NCI-H2029 (cell line): ENCODE results near the gene RCCD1.
"Not testable (repeated sequence)": the region's sequence is repeated elsewhere in the genome, so short reads cannot be mapped to it uniquely, and the experiment has no call there.

ENCODE experiments used
- DNase-seq: peaks from one replicate; lab custom pipeline; 2025; lab: John Stamatoyannopoulos, UW

Gene RCCD1

GRCh38 chr15:90918034-90918788 is 36.5 kb upstream of the RCCD1 start:
- no peak for DNase-seq

- no peak for DNase-seq
These were observed 35.8 kb upstream of the RCCD1 start for GRCh38 chr15:90918835-90919234.

GRCh38 chr15:90921887-90922286 is 32.8 kb upstream of the RCCD1 start:
- DNase-seq: no peak

GRCh38 chr15:90922712-90923322 is 31.9 kb upstream of the RCCD1 start:
- not testable (repeated sequence) for DNase-seq

GRCh38 chr15:90924375-90924774 is 30.3 kb upstream of the RCCD1 start:
- no peak for DNase-seq

GRCh38 chr15:90926766-90927165 is 27.9 kb upstream of the RCCD1 start:
- not testable (repeated sequence) for DNase-seq

GRCh38 chr15:90928106-90928505 is 26.6 kb upstream of the RCCD1 start:
- DNase-seq: not testable (repeated sequence)

- DNase-seq: no peak
These were observed 25.3 kb upstream of the RCCD1 start for GRCh38 chr15:90929246-90930019.

GRCh38 chr15:90930861-90931574 is 23.7 kb upstream of the RCCD1 start:
- peak; percentile 1 for DNase-seq

- no peak for DNase-seq
These were observed 23.2 kb upstream of the RCCD1 start for GRCh38 chr15:90931575-90931827.

GRCh38 chr15:90931828-90932659 is 22.6 kb upstream of the RCCD1 start, which contains the start of gene HDDC3:
HDDC3 (minus strand) TSS chr15:90932549; CDS start chr15:90932540, 9 bp downstream.
- peak; percentile 49 for DNase-seq

GRCh38 chr15:90932660-90932991 is 22.1 kb upstream of the RCCD1 start:
- DNase-seq: no peak

- DNase-seq: no peak
These were observed 21.4 kb upstream of the RCCD1 start for GRCh38 chr15:90933301-90933700.

GRCh38 chr15:90934256-90934948 is 20.3 kb upstream of the RCCD1 start:
- peak; percentile 65 for DNase-seq

GRCh38 chr15:90934949-90935751 is 19.5 kb upstream of the RCCD1 start, which contains the start of gene UNC45A:
UNC45A (plus strand) TSS chr15:90935285; CDS start chr15:90935325, 40 bp downstream.
- peak; percentile 66 for DNase-seq

- no peak for DNase-seq
These were observed 17.9 kb upstream of the RCCD1 start for GRCh38 chr15:90936823-90937222.

- no peak for DNase-seq
These were observed 16.4 kb upstream of the RCCD1 start for GRCh38 chr15:90938261-90938660.

- DNase-seq: no peak
These were observed 14.9 kb upstream of the RCCD1 start for GRCh38 chr15:90939756-90940155.

GRCh38 chr15:90941038-90941437 is 13.6 kb upstream of the RCCD1 start:
- no peak for DNase-seq
